ENCODE measurements around the gene FBXW11. TPM values are rescaled to one million over a fixed set of nuclear protein-coding genes. Genes with fewer than 3 reads are reported as not detected.
A peak's percentile ranks its signal among the peaks of the same experiment; 100 is the strongest.

The FBXW11 gene
- total and polyA plus RNA-seq, 2 of the 13 experiments (the other 11 are each of a cell fraction or from before 2014, with no cell fraction given), result 31.7 to 53.6 TPM

DNA sequence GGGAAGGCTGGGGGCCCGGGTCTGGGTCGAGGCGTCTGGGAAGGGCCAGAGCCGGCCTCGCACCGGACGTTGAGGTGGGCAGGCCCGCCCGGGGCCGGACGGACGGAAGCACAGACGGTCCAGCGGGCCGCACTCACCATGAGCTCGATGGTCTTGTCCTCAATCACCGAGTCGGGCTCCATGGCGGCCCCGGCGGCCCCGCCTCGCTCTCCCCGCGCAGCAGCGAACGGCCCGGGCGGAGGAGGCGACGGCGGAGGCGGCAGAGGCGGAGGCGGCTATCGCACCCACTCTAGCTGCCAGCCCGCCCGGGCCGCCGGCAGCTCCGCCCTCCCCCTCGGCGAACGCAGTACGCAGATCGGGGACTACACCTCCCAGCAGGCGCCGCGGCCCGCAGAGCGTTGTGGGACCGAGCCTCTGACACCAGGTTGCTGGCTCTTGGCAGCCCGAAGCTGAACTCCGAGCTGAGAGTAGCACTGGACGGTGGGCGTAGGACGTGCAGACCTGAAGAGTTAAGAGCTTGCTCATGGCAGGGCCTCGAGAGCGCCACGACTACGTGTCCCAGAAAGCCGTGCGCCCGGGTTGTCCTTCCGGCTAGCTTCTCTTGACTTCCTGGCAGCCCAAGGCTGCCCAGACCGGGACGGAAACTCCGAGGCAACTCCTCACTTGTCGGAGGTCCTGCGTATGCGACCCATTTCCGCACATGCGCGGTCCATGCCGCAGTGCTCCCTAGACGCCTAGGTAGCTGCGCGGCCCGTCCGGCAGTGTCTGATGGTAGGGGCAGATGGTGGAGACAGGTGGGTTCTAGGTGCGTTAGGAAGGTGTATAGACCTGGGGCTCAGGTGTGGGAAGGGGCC lies at the start of gene FBXW11 (continued):
- TF ChIP-seq ZNF318 (CRISPR knock-in tag; IDR thresholded peaks at IDR 0.05) (no peak), NR2F1 (CRISPR knock-in tag; IDR thresholded peaks at IDR 0.05) (peak in 1 of 2 experiments; percentile 39; a peak in 1 of 4 replicates), HIC2 (CRISPR knock-in tag; IDR thresholded peaks at IDR 0.05; ENCODE audit: low read depth) (no peak), SP2 (CRISPR knock-in tag; IDR thresholded peaks at IDR 0.05) (peak; percentile 65), BCLAF1 (IDR thresholded peaks at IDR 0.05) (no peak), CTCF (CRISPR knock-in tag; IDR thresholded peaks at IDR 0.05) (no peak; the same call in 1 of the 2 replicates)
- TF ChIP-seq, protein P1, sequence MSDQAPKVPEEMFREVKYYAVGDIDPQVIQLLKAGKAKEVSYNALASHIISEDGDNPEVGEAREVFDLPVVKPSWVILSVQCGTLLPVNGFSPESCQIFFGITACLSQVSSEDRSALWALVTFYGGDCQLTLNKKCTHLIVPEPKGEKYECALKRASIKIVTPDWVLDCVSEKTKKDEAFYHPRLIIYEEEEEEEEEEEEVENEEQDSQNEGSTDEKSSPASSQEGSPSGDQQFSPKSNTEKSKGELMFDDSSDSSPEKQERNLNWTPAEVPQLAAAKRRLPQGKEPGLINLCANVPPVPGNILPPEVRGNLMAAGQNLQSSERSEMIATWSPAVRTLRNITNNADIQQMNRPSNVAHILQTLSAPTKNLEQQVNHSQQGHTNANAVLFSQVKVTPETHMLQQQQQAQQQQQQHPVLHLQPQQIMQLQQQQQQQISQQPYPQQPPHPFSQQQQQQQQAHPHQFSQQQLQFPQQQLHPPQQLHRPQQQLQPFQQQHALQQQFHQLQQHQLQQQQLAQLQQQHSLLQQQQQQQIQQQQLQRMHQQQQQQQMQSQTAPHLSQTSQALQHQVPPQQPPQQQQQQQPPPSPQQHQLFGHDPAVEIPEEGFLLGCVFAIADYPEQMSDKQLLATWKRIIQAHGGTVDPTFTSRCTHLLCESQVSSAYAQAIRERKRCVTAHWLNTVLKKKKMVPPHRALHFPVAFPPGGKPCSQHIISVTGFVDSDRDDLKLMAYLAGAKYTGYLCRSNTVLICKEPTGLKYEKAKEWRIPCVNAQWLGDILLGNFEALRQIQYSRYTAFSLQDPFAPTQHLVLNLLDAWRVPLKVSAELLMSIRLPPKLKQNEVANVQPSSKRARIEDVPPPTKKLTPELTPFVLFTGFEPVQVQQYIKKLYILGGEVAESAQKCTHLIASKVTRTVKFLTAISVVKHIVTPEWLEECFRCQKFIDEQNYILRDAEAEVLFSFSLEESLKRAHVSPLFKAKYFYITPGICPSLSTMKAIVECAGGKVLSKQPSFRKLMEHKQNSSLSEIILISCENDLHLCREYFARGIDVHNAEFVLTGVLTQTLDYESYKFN (CRISPR knock-in tag; conservative IDR thresholded peaks at IDR 0.05), result peak; percentile 42; the same call in 1 of the 2 replicates

Data from HepG2 (cell line).